HEK293 (cell line): ENCODE data around the gene ARHGEF11.

Experiments used
- CTCF ChIA-PET: fragments of 350-600 bp; formaldehyde crosslinking; extraction: SDS; loops from one replicate; lab custom pipeline; 2021; ENCODE audit warnings: antibody characterized with exemption; lab: Yijun Ruan, JAX
- POLR2A ChIA-PET: fragments of 300-600 bp; formaldehyde crosslinking; extraction: SDS; loops from one replicate; lab custom pipeline; 2020; ENCODE audit warnings: antibody characterized with exemption, inconsistent platforms; lab: Yijun Ruan, JAX
- H3K27ac ChIP-seq: fragments of 200-500 bp; sonication (Bioruptor generic); 2 replicates; pipeline ENCODE4 v1.5.1; 2014; ENCODE audit warnings: low read depth, low read length, control low read depth, inconsistent platforms; ENCODE audit errors: extremely low read depth
- H3K36me3 ChIP-seq, 2 experiments: fragments of 200-500 bp in 1 of 2; sonication (Bioruptor generic) in 1 of 2; 1 replicate in 1 of 2; 2 replicates in 1 of 2; pipeline ENCODE4 v1.5.1; 2014 to 2017; ENCODE audit warnings: inconsistent platforms in 2 of 2, low read length in 2 of 2; ENCODE audit not compliant: control insufficient read depth in 2 of 2, insufficient read depth in 1 of 2
- H3K4me1 ChIP-seq: fragments of 200-500 bp; sonication (Bioruptor generic); 2 replicates; pipeline ENCODE4 v1.5.1; 2014; ENCODE audit warnings: mild to moderate bottlenecking, low read length, inconsistent platforms; ENCODE audit not compliant: control insufficient read depth, insufficient read depth
- H3K4me3 ChIP-seq: 2 replicates; pipeline ENCODE4 v1.5.1; 2011; ENCODE audit warnings: low read depth, mild to moderate bottlenecking, control low read depth, low read length, moderate library complexity
- H3K9me3 ChIP-seq: fragments of 200-500 bp; sonication (Bioruptor generic); 2 replicates; pipeline ENCODE4 v1.5.1; 2014; ENCODE audit warnings: low read depth, low read length, inconsistent platforms; ENCODE audit not compliant: control insufficient read depth, insufficient read depth
- FEZF1 ChIP-seq: fragments of 450-650 bp; formaldehyde crosslinking; IDR thresholded peaks from 2 replicates; pipeline ENCODE4 v1.5.1; 2016; ENCODE audit warnings: missing biosample characterization, missing genetic modification characterization
- GFI1B ChIP-seq: fragments of 450-650 bp; formaldehyde crosslinking; IDR thresholded peaks from 2 replicates; pipeline ENCODE4 v1.5.1; 2016; ENCODE audit warnings: missing biosample characterization, missing genetic modification characterization
- GLI4 ChIP-seq: fragments of 450-650 bp; formaldehyde crosslinking; IDR thresholded peaks from 2 replicates; pipeline ENCODE4 v1.5.1; 2016; ENCODE audit warnings: missing biosample characterization, missing genetic modification characterization
- HOXC10 ChIP-seq: sonication (generic); formaldehyde crosslinking; IDR thresholded peaks from 2 replicates; pipeline ENCODE4 v1.8.1; 2023; ENCODE audit warnings: mild to moderate bottlenecking, missing genetic modification reagents
- MZF1 ChIP-seq: fragments of 450-650 bp; formaldehyde crosslinking; IDR thresholded peaks from 2 replicates; pipeline ENCODE4 v1.5.1; 2017; ENCODE audit warnings: missing biosample characterization, missing genetic modification characterization, borderline replicate concordance
- PRDM1 ChIP-seq: fragments of 450-650 bp; formaldehyde crosslinking; IDR thresholded peaks from 2 replicates; pipeline ENCODE4; 2016; ENCODE audit warnings: missing biosample characterization, missing genetic modification characterization
- REPIN1 ChIP-seq: fragments of 450-650 bp; formaldehyde crosslinking; IDR thresholded peaks from 2 replicates; pipeline ENCODE4 v1.5.1; 2017; ENCODE audit warnings: missing biosample characterization, missing genetic modification characterization, low read depth
- SETDB1 ChIP-seq: IDR thresholded peaks from one replicate; pipeline ENCODE4 v1.6.1; 2017; ENCODE audit warnings: mild to moderate bottlenecking, low read length, moderate library complexity, mixed read lengths; ENCODE audit not compliant: insufficient read length
- SP3 ChIP-seq: fragments of 450-650 bp; formaldehyde crosslinking; IDR thresholded peaks from 2 replicates; pipeline ENCODE4 v1.5.1; 2016; ENCODE audit warnings: missing biosample characterization, missing genetic modification characterization
- ZEB2 ChIP-seq: fragments of 450-650 bp; formaldehyde crosslinking; IDR thresholded peaks from 2 replicates; pipeline ENCODE4 v1.5.1; 2016; ENCODE audit warnings: missing biosample characterization, missing genetic modification characterization
- ZFP3 ChIP-seq: fragments of 450-650 bp; formaldehyde crosslinking; IDR thresholded peaks from 2 replicates; pipeline ENCODE4 v1.5.1; 2016; ENCODE audit warnings: low read depth, missing biosample characterization, missing genetic modification characterization
- ZFP37 ChIP-seq: fragments of 450-650 bp; formaldehyde crosslinking; IDR thresholded peaks from 2 replicates; pipeline ENCODE4 v1.5.1; 2016; ENCODE audit warnings: missing biosample characterization, missing genetic modification characterization
- ZNF121 ChIP-seq: fragments of 450-650 bp; formaldehyde crosslinking; IDR thresholded peaks from 2 replicates; pipeline ENCODE4 v1.5.1; 2016; ENCODE audit warnings: missing biosample characterization, missing genetic modification characterization
- ZNF19 ChIP-seq: fragments of 450-650 bp; formaldehyde crosslinking; IDR thresholded peaks from 2 replicates; pipeline ENCODE4; 2016; ENCODE audit warnings: missing biosample characterization, missing genetic modification characterization, low read depth
- ZNF214 ChIP-seq: fragments of 450-650 bp; formaldehyde crosslinking; IDR thresholded peaks from 2 replicates; pipeline ENCODE4 v1.5.1; 2017; ENCODE audit warnings: missing biosample characterization, mild to moderate bottlenecking, missing genetic modification characterization, borderline replicate concordance
- ZNF350 ChIP-seq: fragments of 450-650 bp; formaldehyde crosslinking; IDR thresholded peaks from 2 replicates; pipeline ENCODE4 v1.5.0; 2017; ENCODE audit warnings: missing biosample characterization, mild to moderate bottlenecking, missing genetic modification characterization
- ZNF404 ChIP-seq: fragments of 450-650 bp; formaldehyde crosslinking; IDR thresholded peaks from 2 replicates; pipeline ENCODE4 v1.5.1; 2017; ENCODE audit warnings: missing biosample characterization, missing genetic modification characterization
- ZNF473 ChIP-seq: fragments of 450-650 bp; formaldehyde crosslinking; IDR thresholded peaks from 2 replicates; pipeline ENCODE4 v1.5.1; 2017; ENCODE audit warnings: missing biosample characterization, missing genetic modification characterization
- ZNF544 ChIP-seq: fragments of 450-650 bp; formaldehyde crosslinking; IDR thresholded peaks from 2 replicates; pipeline ENCODE4 v1.5.0; 2017; ENCODE audit warnings: missing biosample characterization, missing genetic modification characterization
- ZNF571 ChIP-seq: fragments of 450-650 bp; formaldehyde crosslinking; IDR thresholded peaks from 2 replicates; pipeline ENCODE4 v1.5.0; 2017; ENCODE audit warnings: missing biosample characterization, missing genetic modification characterization
- ZNF692 ChIP-seq: fragments of 450-650 bp; formaldehyde crosslinking; IDR thresholded peaks from 2 replicates; pipeline ENCODE4 v1.5.1; 2016; ENCODE audit warnings: missing biosample characterization, missing genetic modification characterization
- ZNF701 ChIP-seq: fragments of 450-650 bp; formaldehyde crosslinking; IDR thresholded peaks from 2 replicates; pipeline ENCODE4 v1.5.1; 2016; ENCODE audit warnings: missing biosample characterization, missing genetic modification characterization
- ZNF76 ChIP-seq: fragments of 450-650 bp; formaldehyde crosslinking; IDR thresholded peaks from 2 replicates; pipeline ENCODE4; 2016; ENCODE audit warnings: low read depth, missing biosample characterization, missing genetic modification characterization, borderline replicate concordance
- TF ChIP-seq, protein P1 (sequence below): fragments of 450-650 bp; formaldehyde crosslinking; IDR thresholded peaks from 2 replicates; pipeline ENCODE4 v1.5.1; 2016; ENCODE audit warnings: missing biosample characterization, missing genetic modification characterization

The ARHGEF11 gene

GRCh38 chr1:156939786-156940334 lies 105.7 kb downstream of the ARHGEF11 start:
- Histone ChIP-seq H3K9me3 (no peaks in the 10 kb centered on the region), H3K36me3 (peaks cover 0 to 98% of the 10 kb centered on the region in 2 experiments; a peak in 2 of 3 replicates), H3K4me3 (no peak overlapping the region), H3K27ac (no peak overlapping the region), H3K4me1 (no peaks in the 10 kb centered on the region)
- TF ChIP-seq ZNF571 (tag by site-specific recombination), result no peak
- TF ChIP-seq ZNF121, result no peak
- TF ChIP-seq ZNF404 (tag by site-specific recombination), result no peak
- TF ChIP-seq MZF1 (tag by site-specific recombination), result no peak
- TF ChIP-seq PRDM1 (tag by site-specific recombination), result no peak
- no peak for TF ChIP-seq ZNF701 (tag by site-specific recombination)
- TF ChIP-seq HOXC10 (CRISPR knock-in tag), result no peak
- TF ChIP-seq REPIN1 (tag by site-specific recombination), result no peak
- no peak for TF ChIP-seq GFI1B (tag by site-specific recombination)
- TF ChIP-seq ZNF544 (tag by site-specific recombination), result no peak
- TF ChIP-seq ZFP3 (tag by site-specific recombination), result no peak
- TF ChIP-seq ZFP37 (tag by site-specific recombination), result no peak
- no peak for TF ChIP-seq SP3 (tag by site-specific recombination)
- POLR2A ChIA-PET, result no interaction called here
- CTCF ChIA-PET, result interaction anchor here (0.7 kb wide), 1 partner anchor 249 kb away, joined by 3 read pairs; no protein-coding TSS in a partner anchor

GRCh38 chr1:156938813-156939212 lies 106.7 kb downstream of the ARHGEF11 start:
- H3K36me3 ChIP-seq, result peaks cover 0 to 95% of the 10 kb centered on the region in 2 experiments; a peak in 2 of 3 replicates

DNA sequence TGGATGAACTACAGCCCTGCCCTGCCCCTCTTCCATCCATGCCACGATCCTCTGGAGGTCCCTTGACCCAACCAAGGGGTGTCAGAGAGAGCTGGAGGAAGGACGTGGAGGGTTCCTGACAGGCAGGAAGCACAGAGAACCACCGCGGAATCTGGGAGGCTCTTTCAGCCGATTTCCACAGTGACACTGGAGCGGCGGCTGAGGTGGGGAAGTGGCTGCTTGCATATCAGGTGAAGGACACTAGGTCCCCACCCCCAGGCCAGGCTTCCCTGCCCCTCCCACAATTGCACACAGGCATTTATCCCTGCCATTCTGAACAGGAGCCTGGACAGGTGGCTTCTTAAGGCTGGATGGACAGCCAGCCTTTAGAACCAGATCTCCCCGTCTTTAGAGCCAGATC lies 107.7 kb downstream of the ARHGEF11 start:
- no peak overlapping the region for H3K4me3 ChIP-seq
- peaks cover 0 to 88% of the 10 kb centered on the region in 2 experiments; a peak in 2 of 3 replicates for H3K36me3 ChIP-seq
- no peak overlapping the region for H3K27ac ChIP-seq
- no peaks in the 10 kb centered on the region for H3K4me1 ChIP-seq
- TF ChIP-seq ZEB2 (tag by site-specific recombination), result no peak
- no peak for TF ChIP-seq ZNF19
- TF ChIP-seq ZNF692 (tag by site-specific recombination), result no peak
- TF ChIP-seq ZNF76 (tag by site-specific recombination), result no peak
- no peak for TF ChIP-seq ZNF701 (tag by site-specific recombination)
- TF ChIP-seq ZNF350, result no peak
- TF ChIP-seq SETDB1, result no peak
- TF ChIP-seq ZNF473 (tag by site-specific recombination), result no peak
- no peak for TF ChIP-seq GLI4 (tag by site-specific recombination)
- no peak for TF ChIP-seq ZNF214 (tag by site-specific recombination)
- H3K9me3 ChIP-seq, result no peaks in the 10 kb centered on the region
- ChIA-PET POLR2A (no interaction called here), CTCF (interaction anchor here (1.0 kb wide), 1 partner anchor 11 kb away, joined by 3 read pairs; no protein-coding TSS in a partner anchor)

More at GRCh38 chr1:156938813-156939212, 106.7 kb downstream of the ARHGEF11 start:
- Histone ChIP-seq H3K4me3 (no peak overlapping the region), H3K4me1 (no peaks in the 10 kb centered on the region), H3K9me3 (no peaks in the 10 kb centered on the region), H3K27ac (no peak overlapping the region)
- no peak for TF ChIP-seq GFI1B (tag by site-specific recombination)
- TF ChIP-seq FEZF1, result no peak
- TF ChIP-seq SETDB1, result no peak
- TF ChIP-seq, protein P1, sequence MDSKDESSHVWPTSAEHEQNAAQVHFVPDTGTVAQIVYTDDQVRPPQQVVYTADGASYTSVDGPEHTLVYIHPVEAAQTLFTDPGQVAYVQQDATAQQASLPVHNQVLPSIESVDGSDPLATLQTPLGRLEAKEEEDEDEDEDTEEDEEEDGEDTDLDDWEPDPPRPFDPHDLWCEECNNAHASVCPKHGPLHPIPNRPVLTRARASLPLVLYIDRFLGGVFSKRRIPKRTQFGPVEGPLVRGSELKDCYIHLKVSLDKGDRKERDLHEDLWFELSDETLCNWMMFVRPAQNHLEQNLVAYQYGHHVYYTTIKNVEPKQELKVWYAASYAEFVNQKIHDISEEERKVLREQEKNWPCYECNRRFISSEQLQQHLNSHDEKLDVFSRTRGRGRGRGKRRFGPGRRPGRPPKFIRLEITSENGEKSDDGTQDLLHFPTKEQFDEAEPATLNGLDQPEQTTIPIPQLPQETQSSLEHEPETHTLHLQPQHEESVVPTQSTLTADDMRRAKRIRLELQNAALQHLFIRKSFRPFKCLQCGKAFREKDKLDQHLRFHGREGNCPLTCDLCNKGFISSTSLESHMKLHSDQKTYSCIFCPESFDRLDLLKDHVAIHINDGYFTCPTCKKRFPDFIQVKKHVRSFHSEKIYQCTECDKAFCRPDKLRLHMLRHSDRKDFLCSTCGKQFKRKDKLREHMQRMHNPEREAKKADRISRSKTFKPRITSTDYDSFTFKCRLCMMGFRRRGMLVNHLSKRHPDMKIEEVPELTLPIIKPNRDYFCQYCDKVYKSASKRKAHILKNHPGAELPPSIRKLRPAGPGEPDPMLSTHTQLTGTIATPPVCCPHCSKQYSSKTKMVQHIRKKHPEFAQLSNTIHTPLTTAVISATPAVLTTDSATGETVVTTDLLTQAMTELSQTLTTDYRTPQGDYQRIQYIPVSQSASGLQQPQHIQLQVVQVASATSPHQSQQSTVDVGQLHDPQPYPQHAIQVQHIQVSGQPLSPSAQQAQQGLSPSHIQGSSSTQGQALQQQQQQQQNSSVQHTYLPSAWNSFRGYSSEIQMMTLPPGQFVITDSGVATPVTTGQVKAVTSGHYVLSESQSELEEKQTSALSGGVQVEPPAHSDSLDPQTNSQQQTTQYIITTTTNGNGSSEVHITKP (tag by site-specific recombination), result 0 out of 2 replicates have a peak, but pooled peaks have one; percentile 11
- ChIA-PET POLR2A (no interaction called here), CTCF (no interaction called here)
